Effector CD8-positive, alpha-beta T cell (primary cell): ENCODE measurements around the gene CERS1.

Experiments used
- DNase-seq: peaks from one replicate; lab custom pipeline; 2025; lab: John Stamatoyannopoulos, UW
- total RNA-seq, 4 experiments: gene quantifications; one replicate each; lab custom pipeline; 2026; lab: John Stamatoyannopoulos, UW

Gene CERS1
- total RNA-seq: 0 to 0.72 (median 0.33) reads per million in 4 experiments

- no peak for DNase-seq
These were observed at the start of gene CERS1 for GRCh38 chr19:18895824-18896341. TSS of gene CERS1 (minus strand) at chr19:18896158. CDS start at chr19:18896072, 86 bp downstream.

GRCh38 chr19:18945297-18945696, 49.3 kb upstream of the CERS1 start:
- no peak for DNase-seq

GRCh38 chr19:18943465-18943864, 47.5 kb upstream of the CERS1 start:
- DNase-seq: no peak

GRCh38 chr19:18942692-18943091, 46.7 kb upstream of the CERS1 start:
- DNase-seq: no peak

- no peak for DNase-seq
These were observed 45.8 kb upstream of the CERS1 start for GRCh38 chr19:18941628-18942354.

GRCh38 chr19:18940769-18941627, 45.0 kb upstream of the CERS1 start, which contains the start of gene HOMER3:
TSS of gene HOMER3 (minus strand) at chr19:18941217. CDS start at chr19:18938982, 2,235 bp downstream.
- peak; percentile 66 for DNase-seq

GRCh38 chr19:18939922-18940768, 44.2 kb upstream of the CERS1 start:
- DNase-seq: no peak

- no peak for DNase-seq
These were observed 43.2 kb upstream of the CERS1 start for GRCh38 chr19:18939163-18939562.

GRCh38 chr19:18933297-18933696, 37.3 kb upstream of the CERS1 start:
- no peak for DNase-seq

GRCh38 chr19:18932216-18932841, 36.4 kb upstream of the CERS1 start:
- DNase-seq: peak; percentile 81

- no peak for DNase-seq
These were observed 35.6 kb upstream of the CERS1 start for GRCh38 chr19:18931316-18932162.

- DNase-seq: no peak
These were observed 33.4 kb upstream of the CERS1 start for GRCh38 chr19:18929311-18929710.

- no peak for DNase-seq
These were observed 32.3 kb upstream of the CERS1 start for GRCh38 chr19:18928018-18928805.

GRCh38 chr19:18924684-18925213, 28.8 kb upstream of the CERS1 start:
- DNase-seq: no peak

GRCh38 chr19:18922228-18922985, 26.4 kb upstream of the CERS1 start:
- no peak for DNase-seq

GRCh38 chr19:18921593-18921992, 25.6 kb upstream of the CERS1 start:
- no peak for DNase-seq

GRCh38 chr19:18920400-18920799, 24.4 kb upstream of the CERS1 start:
- DNase-seq: no peak

GRCh38 chr19:18919900-18920214, 23.9 kb upstream of the CERS1 start:
- DNase-seq: no peak
